Stimulated activated CD4-positive, alpha-beta T cell treated with anti-CD3 and anti-CD28 coated beads, TNF-alpha, amount 100 ng/mL, for 48 hours (primary cell): Measurements from ENCODE around the gene ANAPC2.

ENCODE experiments used
- DNase-seq, 3 donors: peaks; one replicate each; pipeline ENCODE4 v3.0.0-alpha.2; 2020; ENCODE audit warnings: low read depth in 3 of 3

Gene ANAPC2, protein sequence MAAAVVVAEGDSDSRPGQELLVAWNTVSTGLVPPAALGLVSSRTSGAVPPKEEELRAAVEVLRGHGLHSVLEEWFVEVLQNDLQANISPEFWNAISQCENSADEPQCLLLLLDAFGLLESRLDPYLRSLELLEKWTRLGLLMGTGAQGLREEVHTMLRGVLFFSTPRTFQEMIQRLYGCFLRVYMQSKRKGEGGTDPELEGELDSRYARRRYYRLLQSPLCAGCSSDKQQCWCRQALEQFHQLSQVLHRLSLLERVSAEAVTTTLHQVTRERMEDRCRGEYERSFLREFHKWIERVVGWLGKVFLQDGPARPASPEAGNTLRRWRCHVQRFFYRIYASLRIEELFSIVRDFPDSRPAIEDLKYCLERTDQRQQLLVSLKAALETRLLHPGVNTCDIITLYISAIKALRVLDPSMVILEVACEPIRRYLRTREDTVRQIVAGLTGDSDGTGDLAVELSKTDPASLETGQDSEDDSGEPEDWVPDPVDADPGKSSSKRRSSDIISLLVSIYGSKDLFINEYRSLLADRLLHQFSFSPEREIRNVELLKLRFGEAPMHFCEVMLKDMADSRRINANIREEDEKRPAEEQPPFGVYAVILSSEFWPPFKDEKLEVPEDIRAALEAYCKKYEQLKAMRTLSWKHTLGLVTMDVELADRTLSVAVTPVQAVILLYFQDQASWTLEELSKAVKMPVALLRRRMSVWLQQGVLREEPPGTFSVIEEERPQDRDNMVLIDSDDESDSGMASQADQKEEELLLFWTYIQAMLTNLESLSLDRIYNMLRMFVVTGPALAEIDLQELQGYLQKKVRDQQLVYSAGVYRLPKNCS

DNA sequence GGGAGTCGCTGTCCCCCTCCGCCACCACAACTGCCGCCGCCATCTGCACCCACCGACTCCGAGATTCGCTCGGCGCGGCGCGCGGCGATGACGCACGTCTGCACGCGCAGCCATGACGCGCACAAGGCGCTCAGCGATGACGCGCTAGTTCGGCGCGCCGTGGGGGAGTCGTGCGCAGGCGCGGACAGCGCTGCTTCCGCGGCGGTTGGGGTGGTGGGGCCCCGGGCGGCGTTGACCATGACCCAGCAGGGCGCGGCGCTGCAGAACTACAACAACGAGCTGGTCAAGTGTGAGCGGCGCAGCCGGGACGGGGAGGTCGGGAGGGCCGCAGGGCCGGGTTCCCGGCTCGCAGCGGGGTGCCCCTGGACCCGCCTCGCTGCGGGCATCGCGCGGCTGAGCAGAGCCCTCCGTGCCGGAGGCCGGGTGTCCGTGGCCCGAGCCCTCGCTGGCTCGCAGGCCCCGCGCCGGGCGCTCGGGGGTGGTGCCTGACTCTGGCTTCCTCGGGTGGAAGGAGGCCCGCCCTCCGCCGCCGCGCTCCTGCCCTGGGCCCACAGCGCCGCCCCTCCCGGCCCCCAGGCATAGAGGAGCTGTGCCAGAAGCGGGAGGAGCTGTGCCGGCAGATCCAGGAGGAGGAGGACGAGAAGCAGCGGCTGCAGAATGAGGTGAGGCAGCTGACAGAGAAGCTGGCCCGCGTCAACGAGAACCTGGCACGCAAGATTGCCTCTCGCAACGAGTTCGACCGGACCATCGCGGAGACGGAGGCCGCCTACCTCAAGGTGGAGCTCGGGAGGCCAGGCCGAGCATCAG, at the start of gene ANAPC2, which contains the start of gene SSNA1:
Gene ANAPC2, minus strand, starts transcription at position 71 of the 807 bp plus-strand sequence. Its CDS starts 28 bp downstream, at position 43.
Gene SSNA1, plus strand, starts transcription at position 187 of the 807 bp plus-strand sequence. Its CDS starts 51 bp downstream, at position 238.
- DNase-seq: peak; percentile 81 to 93 (median 92)

DNA sequence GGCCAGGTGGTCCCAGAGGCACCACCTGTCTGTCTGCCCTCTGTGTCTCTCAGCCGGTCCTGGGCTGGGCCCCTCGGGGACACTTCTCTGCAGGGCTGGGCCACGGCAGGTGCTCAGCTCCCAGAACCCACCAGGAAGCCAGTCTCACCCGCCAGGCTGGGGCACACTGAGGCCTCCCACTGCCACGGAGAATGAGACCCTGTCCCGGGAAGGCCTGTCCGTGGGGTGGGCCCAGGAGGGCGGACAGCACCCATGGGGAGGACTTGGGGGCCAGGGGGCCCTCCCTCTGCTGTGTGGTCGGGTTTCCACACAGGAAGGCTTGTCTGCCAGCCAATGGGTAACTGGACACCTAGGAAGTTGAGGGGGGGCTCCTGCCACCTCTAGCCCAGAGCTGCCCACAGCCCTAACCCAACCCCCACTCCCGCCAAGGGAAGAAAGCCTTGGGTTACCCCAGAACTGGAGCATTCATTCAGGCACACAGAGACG, 48.6 kb upstream of the ANAPC2 start:
- no peak for DNase-seq

DNA sequence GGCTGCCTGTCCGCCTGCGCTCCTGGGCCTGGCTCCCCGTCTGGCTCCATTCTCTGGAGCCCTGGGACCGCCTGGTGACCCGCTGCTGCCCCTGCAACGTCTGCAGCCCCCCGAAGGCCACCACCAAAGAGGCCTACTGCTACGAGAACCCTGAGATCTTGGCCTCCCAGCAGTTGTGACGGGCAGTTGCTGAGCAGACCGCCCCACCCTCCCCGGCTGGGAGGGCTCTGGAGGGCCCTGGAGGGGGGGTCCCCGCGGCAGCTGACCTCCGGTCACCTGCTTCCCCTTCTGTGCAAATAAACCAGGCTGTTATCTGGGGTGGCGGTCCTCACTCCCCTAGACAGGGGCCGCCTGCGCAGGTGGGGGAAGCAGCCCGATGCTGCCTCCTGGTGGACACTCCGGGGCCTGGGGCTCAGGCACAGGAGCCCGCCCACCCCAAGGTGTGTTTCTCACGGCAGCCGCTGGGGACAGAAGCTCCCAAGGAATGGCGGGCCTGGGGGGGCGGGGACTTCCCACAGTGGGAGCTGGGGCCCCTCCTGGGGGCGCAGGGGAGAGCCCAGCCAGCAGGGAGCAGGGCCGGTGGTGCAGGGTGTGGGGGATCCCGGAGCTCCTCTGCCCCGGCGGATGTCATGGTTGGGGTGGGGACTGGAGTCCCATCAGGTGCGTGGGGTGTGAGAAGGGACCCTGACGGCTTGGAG, 48.0 kb upstream of the ANAPC2 start:
- peak; percentile 78 to 91 (median 81) for DNase-seq

DNA sequence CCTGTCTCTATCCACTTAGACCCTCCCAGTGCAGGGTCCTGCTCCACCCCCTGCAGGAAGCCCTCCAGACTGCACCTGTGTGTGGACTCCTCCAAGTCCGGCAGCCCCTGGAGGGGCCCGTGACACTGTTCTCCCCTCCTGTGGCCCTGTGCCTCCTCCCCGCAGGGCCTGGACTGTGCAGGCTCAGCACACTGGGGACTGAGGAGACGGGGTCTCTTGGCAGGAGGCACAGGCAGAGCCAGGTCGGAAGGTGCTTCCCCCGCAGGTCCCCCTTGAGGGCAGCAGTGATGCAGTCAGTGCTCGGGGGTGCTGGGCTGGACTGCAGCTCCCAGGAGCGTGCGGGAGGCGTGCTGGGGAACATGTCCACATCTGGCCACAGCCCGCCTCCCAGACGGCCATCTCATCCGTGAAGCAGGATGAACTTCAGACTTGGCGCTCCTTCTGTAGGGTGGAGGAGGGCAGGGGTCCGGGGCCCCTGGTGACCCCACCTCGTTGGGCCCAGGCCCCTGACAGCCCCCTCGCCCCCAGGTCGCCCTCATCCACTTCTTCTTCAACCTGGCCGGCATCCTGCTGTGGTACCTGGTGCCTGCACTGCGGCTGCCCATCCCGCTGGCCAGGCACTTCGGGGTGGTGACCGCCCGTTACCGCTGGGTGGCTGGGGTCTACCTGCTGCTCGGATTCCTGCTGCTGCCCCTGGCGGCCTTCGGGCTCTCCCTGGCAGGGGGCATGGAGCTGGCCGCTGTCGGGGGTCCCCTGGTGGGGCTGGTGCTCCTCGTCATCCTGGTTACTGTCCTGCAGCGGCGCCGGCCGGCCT, 47.3 kb upstream of the ANAPC2 start:
- no peak for DNase-seq

DNA sequence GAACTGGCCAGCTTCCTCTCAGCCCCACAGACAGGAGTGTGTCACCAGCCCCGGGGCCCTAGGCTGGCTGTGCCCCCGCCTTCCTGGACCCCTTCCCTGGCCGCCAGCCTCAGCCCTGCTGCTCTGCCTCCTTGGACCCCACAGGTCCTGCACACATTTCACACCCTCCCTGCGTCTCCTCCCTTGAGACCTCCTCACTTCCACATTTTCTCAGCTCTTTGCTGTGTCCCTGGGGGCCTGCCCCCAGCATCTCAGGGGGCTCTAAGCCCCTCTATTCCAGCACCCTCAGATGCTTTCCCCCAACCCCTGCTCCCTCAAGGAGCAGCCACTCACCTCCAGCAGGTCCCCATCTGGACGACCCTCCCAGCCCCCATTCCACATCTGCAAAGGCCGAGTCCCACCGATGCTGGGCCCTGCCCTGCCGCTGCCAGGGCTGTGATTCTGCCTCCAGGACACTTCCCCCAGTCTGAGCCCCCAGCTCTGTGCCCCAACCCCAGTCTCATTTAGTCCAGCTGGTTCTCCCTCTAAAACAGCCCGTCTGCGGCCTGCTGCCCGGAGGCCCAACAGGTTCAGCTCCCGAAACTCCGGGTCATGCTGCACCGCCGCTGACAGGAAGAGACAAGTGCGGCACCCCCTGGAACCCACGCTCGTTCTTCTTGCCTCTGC, 46.5 kb upstream of the ANAPC2 start:
- no peak for DNase-seq

DNA sequence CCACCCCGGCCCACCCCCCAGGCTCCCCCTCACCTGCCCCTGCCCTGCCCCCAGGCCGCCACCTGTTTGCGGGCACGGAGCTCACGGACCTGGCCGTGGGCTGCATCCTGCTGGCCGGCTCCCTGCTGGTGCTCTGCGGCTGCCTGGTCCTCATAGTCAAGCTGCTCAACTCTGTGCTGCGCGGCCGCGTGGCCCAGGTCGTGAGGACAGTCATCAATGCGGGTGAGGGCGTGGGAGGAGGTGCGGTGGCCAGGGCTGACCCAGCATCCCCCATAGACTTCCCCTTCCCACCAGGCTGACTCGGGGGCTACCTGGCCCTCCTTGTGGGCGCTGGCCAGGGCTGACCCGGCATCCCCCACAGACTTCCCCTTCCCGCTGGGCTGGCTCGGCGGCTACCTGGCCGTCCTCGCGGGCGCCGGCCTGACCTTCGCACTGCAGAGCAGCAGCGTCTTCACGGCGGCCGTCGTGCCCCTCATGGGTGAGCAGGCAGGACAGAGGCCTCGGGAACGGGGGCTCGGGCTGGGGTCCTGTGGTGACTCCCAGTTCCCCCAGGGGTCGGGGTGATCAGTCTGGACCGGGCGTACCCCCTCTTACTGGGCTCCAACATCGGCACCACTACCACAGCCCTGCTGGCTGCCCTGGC, 45.8 kb upstream of the ANAPC2 start:
- DNase-seq: no peak

DNA sequence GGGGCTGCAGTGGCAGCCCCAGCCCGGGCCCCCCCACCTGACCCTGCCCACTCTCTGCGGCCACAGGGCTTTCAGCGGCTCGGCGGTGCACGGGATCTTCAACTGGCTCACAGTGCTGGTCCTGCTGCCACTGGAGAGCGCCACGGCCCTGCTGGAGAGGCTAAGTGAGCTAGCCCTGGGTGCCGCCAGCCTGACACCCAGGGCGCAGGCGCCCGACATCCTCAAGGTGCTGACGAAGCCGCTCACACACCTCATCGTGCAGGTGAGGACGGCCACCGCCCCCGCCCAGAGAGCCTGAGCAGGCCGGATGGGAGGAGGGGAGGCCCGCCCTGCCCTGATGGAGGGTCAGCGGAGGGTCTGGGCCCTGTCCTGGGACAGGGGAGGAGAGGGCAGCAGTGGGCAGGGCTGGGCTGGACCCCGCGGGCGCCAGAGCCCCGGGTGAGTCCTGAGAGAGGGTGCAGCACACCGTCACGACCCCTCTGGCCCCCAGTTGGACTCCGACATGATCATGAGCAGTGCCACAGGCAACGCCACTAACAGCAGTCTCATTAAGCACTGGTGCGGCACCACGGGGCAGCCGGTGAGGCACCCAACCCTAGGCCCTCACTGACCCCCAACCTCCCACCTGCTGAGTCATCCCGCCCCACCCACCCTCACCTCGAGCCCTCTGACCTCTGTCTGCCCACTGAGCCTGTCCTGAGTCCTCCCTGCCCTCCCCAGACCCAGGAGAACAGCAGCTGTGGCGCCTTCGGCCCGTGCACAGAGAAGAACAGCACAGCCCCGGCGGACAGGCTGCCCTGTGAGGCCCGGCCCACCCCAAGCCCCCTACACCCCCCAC, 45.0 kb upstream of the ANAPC2 start:
- DNase-seq: no peak

DNA sequence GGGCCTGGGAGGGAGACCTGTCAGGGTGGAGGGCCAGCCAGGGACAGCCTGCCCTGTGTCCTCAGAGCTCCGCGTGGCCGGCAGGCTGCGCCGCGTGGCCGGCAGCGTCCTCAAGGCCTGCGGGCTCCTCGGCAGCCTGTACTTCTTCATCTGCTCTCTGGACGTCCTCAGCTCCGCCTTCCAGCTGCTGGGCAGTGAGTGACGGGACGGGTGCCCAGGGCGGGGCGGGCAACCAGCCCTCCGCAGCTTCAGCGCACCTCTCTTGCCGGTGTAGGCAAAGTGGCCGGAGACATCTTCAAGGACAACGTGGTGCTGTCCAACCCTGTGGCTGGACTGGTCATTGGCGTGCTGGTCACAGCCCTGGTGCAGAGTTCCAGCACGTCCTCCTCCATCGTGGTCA, 44.1 kb upstream of the ANAPC2 start:
- DNase-seq: no peak

DNA sequence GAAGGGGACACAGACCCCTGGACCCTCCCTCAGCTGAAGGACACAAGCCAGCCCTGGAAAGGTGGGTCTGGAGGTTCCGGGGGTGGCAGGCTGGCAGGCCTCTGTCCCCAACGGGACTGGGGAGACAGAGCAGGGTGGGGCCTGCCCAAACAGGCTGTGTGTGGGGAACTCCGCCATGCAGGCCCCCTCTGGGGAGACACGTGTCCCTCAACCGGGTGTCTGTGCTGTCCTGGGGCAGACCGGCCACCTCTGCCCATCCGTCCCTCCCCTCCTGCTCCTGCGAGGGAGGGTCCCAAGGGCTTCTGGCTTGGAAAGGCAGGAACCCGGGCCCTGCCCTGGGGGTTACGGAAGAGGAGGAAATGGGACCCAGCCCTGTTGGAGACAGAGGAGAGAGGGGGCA, 43.7 kb upstream of the ANAPC2 start:
- DNase-seq: no peak

DNA sequence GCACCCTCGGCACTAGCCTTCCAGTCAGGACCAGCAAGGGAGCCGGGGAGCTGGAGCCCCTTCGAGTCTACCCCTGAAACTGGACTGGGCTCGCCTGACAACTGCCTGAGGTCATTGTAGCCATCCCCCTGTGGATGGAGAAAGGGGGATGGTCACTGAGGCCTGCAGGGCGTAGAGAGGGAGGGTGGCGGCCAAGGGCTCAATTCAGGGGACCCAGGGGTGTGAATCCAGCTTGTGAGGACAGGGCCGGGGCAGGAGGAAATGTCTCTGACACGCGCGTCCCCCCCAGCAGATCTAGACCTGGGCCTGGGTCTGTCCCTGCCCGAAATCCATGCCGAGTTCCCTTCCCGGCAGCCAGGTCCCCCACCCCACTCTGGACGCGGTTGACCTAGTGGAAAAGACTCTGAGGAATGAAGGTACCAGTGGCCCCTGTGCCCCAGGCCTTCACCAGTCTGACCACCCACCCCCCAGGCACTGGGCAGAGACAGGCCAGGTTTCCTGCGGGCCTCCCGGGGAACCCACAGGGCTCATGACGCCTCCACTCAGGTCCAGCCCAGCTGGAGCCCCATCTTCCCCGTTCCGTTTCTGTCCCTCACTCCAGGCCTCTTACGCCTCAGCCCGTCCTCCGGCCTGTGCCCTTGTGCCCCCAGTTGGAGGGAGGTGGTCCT, 43.1 kb upstream of the ANAPC2 start:
- no peak for DNase-seq

DNA sequence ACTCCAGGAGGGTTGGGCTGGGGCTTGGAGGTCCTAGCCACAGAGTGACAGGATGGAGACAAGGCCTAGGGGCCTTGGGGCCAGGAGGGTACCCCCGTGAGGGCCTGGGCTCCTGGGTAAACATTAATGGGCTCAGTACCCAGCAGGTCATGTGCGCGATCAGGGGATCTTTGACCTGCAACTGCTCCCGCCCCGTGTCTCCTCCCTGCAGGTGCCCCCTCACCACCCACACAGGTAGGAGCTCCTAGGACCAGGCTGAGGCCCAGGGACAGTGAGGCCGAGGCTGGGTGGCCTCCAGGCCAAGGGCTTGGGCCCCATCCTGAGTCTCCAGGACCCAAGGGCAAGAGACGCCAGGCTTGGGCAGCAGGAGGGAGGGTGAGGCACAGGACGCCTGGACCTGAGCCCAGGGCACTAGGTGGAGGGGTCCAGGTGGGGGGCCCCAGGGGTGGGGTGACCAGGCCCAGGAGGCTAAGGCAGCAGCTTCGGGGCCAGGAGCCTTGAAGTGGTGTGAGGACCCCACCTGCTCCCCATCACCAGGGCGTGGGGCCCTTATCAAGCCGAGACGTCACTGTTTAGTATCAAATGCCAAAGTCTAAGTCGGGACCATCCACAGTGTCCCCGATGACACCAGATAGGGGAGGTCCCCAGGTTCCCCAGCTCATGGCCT, 42.5 kb upstream of the ANAPC2 start, which contains the start of gene SLC34A3:
Gene SLC34A3, plus strand, starts transcription at position 197 of the 667 bp plus-strand sequence. CDS start 802 bp downstream, outside the sequence.
- no peak for DNase-seq

DNA sequence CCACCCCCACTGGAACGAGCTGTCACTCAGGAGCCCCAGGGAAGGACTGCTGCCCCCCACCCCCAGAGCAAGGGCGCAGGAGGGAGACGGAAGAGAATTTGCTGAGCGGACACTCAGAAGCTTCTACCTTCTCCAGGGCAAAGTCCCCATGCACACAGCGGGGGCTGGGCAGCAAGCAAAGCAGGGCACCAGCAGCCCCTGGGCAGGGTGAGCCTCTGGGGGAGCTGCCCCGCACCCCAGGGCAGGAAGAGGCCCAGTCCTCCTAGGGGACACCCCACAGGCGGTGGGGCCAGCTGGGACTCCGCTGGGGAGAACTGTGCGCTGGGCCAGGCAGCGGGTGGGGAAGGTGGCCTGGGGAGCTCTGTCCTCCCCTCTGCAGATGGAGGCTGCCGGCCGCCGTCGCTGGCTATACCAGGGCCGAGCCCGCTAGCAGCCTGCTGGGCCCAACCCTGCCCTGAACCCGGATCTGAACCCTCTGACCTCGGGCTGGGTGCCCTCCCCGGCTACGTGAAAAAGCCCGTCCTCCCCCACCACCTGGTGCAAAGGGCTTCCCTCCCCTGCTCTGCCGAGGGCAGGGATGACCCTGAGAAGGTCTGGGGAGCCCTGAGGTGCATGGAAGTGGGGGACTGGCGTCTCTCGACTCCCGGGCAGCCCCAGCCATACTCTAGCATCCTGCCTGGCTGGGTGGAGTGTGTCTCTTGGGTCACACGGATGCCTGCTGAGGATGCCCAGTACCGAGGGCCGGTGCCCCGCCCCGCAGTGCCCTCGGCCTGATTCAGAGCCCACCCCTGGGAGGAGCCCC, 41.7 kb upstream of the ANAPC2 start:
- DNase-seq: no peak

DNA sequence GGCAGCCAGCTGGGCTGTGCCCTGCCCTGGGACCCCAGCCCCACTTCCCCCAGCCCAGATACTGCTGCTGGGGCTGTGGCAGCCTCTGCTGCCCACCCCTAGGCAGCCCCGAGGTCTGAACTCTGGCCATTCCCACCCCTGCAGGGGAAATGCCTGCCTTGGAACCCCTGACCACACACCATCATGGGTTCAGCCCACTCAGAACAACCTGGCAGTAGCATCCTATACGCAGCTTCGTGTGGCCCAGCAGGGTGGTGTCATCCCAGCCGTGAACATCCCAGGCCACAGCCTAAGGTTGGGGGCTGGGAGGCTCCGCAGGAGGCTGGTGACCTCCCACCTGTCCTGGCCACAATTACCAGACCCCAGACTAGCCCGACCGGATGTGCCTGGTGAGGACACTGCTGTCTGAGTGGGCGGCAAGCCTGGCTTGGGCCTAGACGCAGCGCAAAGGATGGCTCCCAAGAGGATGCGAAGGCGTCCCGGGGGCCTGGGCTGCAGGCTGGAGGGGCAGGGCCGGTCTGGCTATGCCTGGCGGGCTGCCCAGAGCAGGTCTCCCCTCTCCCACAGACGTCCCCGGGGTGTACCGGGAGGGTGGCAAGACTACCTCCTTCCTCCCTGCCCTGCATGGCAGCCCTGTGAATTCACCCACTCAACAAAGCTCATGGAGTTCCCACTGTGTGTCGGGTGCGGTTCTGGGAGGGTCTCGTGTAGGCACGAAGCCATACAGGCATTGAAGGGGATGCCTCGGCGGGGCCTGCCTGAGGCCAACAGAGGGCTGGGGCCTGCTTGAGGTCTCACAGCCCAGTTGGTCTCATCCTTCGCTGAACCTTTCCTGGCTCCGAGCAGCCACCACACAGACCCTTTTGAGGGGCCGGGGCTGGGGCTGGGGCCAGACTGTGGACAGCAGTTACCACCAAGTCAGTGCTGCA, 40.9 kb upstream of the ANAPC2 start:
- DNase-seq: no peak

DNA sequence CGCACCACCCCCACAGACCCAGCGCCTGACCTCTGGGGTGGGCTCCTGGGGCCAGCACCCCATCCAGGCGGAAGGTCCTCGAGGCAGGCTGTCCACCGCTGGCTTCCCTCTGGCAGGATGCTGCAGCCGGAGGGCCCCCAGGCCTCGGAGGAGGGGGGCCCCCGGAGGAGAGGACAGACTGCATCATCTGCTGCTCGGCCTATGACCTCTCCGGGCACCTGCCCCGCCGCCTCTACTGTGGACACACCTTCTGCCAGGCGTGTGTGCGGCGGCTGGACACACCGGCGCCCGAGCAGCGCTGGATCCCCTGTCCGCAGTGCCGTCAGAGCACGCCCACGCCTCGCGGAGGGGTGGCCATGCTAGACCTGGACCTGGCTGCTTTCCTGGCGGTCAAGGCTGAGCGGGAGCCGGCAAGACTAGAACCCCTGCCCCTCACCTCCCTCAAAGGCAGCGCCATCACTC, 40.2 kb upstream of the ANAPC2 start:
- DNase-seq: no peak
